ENCODE results near the gene NR1I3.
A peak's percentile ranks its signal among the peaks of the same experiment; 100 is the strongest.

DNA sequence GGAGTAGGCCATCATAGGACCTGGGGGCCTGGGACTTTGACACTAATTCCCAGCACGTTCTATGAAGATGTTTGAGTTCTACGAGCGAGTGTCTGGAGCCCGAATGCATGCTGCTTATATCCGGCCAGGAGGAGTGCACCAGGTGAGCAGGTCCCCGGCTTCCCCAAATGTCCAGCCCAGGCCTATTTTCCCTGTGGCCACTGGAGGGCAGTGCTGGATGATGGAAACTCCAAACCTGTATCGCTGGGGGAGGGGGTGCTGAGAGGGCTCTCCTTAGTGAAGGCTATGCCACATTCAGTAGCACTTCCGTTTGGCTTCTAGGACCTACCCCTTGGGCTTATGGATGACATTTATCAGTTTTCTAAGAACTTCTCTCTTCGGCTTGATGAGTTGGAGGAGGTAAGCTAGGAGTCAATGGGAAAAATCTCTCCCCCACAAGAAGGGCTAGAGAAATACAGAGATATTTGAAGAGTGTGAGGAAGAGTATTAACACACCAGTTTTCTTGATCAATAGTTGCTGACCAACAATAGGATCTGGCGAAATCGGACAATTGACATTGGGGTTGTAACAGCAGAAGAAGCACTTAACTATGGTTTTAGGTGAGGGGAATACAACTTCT is 28.1 kb downstream of the NR1I3 start:
- TF ChIP-seq, protein P1, sequence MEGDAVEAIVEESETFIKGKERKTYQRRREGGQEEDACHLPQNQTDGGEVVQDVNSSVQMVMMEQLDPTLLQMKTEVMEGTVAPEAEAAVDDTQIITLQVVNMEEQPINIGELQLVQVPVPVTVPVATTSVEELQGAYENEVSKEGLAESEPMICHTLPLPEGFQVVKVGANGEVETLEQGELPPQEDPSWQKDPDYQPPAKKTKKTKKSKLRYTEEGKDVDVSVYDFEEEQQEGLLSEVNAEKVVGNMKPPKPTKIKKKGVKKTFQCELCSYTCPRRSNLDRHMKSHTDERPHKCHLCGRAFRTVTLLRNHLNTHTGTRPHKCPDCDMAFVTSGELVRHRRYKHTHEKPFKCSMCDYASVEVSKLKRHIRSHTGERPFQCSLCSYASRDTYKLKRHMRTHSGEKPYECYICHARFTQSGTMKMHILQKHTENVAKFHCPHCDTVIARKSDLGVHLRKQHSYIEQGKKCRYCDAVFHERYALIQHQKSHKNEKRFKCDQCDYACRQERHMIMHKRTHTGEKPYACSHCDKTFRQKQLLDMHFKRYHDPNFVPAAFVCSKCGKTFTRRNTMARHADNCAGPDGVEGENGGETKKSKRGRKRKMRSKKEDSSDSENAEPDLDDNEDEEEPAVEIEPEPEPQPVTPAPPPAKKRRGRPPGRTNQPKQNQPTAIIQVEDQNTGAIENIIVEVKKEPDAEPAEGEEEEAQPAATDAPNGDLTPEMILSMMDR (IDR thresholded peaks at IDR 0.05; ENCODE audit: borderline replicate concordance, extremely low read depth, low read length, poor library complexity, severe bottlenecking): peak; percentile 91
- TF ChIP-seq EZH2 (IDR thresholded peaks at IDR 0.05; ENCODE audit: borderline replicate concordance, low read depth, low read length, severe bottlenecking): no peak

Measured in DND-41 (cell line).